ENCODE results near the gene AKT2.

GRCh38 chr19:40239415-40240226 is 45.5 kb downstream of the AKT2 start:
- TF ChIP-seq CTCF (IDR thresholded peaks at IDR 0.05) (no peak), POLR2A (IDR thresholded peaks at IDR 0.05) (no peak)
